HG03439 (cell line): Measurements from ENCODE around the gene SIK3.

Experiments used
- ATAC-seq: cut with Tn5 transposase; IDR thresholded peaks from one replicate; pipeline ENCODE4 v1.9.1; 2021; ENCODE audit warnings: mild to moderate bottlenecking, moderate library complexity; ENCODE audit not compliant: unreplicated experiment

Gene SIK3

DNA sequence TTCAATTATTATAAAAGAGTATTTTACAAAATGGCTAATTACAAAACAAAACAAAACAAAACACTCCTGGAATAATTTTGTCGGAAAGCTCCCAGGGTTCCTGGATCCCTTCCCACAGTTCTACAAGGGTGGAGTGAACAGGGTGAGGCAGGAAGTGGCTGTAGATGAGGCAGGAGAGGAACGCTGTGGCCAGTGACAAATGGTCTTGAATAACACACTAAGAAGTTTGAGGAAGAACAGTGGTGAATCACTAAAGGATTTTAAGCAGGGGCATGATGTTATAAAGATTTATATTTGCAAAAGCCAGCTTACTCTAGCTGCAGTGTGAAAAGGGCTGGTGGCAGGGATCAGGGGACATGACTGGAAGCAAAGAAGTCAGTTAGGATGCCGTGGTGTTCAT, 227.0 kb downstream of the SIK3 start:
- ATAC-seq: no peak

DNA sequence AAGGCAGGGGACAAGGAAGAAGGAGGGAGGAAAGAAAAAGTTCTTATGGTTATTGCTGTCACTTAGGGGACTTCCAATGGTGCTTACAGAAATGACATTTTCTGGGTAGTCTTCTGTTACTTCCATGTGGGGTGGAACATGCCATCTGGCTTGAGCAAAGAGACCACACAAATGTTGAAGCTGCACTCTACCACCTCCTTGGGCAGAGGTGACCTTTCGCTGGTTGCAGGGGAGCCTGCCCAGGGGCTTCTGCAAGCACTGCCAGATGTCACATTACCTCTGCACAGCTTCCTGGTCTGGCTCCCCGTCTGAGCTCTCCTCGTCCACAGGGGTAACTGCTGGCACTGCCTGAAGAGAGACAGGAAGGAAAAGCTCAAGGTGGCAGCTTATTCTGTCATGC, 228.2 kb downstream of the SIK3 start:
- ATAC-seq: no peak

DNA sequence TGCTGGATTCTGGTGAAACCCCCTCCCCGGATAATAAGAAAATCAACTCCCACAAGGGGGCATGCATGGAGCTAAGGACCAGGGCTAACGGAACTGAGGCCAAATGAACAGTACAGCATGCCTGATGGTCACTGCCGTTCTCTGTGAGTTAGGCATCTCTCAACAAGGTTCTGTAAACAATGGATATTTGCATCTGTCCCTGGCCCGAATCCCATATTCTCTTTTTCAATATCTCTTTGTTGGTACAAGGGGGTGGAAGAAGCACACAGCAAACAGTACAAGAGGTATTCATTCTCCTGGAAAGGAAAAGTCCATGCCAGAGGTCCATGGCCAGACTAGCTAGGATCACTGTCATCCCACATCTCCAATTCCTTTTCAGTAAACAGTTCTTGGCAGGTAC, 228.6 kb downstream of the SIK3 start:
- no peak for ATAC-seq

DNA sequence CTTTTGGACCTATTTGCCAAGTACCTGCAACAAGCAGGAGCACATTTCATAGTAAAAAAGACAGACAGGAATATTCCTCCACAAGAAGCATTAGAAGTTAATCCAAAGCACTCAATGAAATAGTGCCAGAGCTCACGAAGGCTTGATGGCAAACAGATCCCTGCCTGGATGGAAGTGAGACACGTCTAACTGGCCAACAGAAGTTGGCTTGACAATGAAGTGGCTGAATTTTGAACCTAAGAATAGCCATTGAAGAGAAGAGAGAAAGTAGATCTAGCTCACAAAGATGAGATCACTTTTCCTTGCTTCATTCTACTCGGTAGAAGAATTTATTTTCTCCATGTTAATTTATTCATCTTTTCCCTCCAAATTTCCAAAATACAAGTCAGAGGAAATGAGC, 230.2 kb downstream of the SIK3 start:
- no peak for ATAC-seq

DNA sequence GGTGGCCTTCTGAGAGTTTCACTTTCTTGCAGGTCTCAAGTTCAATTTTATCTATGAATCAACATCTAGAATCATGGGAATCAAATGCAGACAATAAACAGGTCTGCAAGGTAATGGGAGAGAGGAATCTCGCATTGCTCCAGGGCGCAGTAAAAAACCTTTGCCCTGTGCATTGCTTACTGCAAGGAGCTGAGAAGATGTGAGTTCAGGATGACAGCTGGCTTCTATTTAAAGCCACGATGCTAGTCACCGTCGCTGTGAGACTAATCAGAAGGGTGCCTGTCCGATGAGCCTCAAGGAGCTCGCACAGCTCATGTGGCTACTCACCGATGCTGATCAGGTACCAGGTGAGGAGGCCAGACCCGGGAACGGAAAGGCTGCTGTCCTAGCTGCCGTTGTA, 230.6 kb downstream of the SIK3 start:
- ATAC-seq: no peak

DNA sequence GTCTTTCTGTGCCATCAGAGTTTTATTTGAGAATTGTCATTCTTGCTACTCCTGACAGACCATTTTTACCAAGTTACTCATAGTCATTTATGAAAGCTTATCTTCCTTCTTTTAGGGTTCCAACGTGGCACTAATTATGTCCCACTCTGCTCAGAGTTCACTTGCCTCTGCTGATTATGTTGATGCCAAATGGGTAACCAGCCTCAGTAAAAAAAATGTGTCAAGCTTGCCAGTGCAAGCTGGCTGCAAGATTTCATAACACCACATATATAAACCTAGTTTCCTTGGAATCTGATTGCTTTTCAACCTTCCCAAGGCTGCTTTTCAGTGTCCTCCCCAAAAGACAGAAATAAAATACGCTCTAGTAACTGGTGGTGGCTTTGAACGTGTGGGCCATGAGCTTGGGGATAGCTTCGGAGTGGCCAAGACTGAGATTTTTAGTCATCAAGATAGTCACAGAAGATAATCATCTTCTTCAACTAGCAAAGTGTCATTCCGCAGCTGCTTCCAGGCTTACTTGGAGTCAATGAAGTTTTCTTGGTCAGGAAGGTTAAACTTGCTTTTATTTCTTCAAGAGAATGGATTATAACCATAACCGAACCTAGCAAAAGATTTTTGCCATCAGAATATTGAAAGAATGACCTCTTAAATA, 231.3 kb downstream of the SIK3 start:
- no peak for ATAC-seq

DNA sequence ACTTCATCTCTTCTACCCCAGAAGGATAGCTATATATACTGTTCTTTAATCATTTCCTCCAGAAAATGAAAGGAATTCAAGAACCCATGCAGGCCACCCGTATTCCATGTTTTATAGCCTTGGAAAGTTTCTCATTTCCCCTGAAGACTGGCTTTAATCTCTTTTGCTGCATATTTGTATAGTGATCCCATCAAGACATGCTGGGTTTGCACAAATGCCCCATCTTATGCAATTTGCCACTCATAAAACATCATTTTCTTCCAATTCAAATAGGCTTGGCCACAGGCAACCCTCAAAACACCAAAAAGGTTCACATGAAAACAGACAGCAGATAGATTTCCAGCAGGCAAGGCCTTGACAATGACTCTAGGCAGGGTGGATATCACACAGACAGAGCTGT, 232.5 kb downstream of the SIK3 start:
- ATAC-seq: no peak

DNA sequence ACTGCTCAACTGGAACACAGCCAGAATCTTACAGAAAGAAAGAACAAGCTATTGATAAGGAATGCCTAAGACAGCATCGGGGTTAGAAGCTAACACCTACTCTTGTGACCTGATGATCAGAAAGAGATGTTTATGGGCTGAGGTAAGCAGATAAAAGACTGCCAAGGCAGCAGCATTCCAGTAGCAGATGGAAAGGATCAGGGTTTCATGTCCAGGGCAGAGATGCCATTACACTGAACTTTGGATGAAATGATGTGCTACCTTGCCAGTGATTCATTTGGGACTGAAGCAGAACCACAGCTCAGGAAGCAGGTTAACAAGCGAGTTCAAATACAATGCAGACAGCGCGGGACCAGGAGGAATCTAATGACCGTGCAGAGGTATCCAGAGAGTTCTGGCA, 233.7 kb downstream of the SIK3 start:
- no peak for ATAC-seq

DNA sequence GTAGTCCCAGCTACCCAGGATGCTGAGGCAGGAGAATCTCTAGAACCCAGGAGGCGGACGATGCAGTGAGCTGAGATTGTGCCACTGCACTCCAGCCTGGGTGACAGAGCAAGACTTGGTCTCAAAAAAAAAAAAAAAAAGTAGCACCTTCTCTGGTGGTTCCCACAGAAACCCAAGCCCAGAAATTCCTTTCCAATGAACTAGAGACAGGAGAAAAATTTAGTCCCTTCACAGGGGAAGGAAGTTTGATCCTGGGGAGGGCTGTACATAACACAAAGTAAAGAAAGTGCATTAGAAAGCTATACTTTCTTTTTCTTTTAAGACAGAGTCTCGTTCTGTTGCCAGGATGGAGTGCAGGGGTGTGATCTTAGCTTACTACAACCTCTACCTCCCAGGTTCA, 235.3 kb downstream of the SIK3 start:
- no peak for ATAC-seq

DNA sequence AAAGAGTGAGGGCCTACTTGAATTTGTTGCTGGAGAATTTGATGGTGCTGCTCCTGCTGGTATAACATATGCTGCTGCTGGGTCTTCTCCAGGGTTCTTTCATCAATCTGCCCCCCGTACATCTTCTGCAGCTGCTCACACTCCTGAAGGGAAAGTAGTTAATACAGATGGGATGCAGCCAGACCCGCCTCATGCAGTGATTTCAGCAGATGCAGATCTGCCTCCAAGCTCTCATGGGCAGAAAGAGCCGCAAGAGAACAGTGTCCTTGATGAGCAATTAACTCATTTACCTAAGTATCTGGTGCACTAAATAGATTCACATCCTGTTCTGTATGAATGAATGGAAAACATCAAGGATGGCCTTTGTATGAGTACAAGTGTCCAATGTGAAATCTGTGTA, 236.0 kb downstream of the SIK3 start:
- no peak for ATAC-seq

DNA sequence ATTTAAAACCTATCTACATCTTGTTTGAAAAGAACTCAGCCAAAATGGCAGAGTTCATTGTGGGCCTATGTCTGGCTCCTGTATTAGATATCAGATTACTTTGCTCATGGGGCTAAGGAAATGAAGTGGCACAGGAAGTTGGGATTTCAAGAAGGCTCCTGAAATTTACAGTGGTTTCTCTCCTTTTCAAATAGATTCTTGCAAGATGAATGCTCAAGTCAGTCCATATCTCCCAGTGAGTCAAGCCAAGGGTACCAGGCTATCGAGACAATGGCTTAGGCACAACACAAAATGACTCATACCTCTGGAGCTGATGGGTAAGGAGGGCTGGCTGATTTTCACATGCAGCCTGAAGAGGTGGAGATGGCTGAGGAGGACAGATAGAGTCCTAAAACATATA, 236.7 kb downstream of the SIK3 start:
- ATAC-seq: no peak

DNA sequence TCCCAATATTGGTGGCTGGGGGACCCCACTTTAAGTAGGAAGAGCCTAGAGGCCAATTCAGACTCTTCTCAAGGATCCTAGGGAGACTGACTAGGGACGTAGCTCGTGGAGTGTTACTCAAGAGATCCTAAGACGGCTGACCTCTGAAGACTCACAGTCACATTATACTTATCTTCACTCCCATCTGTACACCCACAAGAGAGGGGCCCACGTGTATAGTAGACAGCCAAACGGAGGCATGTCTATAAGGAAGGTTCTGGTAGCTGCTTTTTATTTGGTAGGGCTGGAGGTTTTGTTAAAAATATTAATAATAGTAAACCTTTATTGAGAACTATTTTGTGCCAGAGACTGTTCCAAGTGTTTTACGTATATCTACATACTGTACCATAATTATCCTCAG, 237.9 kb downstream of the SIK3 start:
- ATAC-seq: no peak

DNA sequence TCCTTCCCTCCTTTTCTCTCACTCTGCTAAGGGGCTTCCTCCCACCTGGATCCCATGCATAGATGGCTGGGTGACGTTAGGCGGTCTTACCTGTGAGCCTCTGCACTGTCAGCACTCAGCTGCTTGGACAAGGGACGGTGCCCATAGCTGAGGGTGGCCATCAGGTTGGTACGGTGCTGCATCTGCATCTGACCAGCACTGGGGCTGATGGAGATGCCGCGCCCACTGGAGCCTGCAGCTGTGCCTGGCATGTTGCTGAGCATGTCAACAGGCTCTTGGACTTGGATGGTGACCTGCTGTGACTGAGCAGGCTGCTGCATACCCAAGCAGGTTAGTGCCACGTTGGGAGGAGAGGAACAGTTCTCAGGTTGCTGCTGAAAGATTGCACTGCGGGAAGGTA, 239.1 kb downstream of the SIK3 start:
- no peak for ATAC-seq

DNA sequence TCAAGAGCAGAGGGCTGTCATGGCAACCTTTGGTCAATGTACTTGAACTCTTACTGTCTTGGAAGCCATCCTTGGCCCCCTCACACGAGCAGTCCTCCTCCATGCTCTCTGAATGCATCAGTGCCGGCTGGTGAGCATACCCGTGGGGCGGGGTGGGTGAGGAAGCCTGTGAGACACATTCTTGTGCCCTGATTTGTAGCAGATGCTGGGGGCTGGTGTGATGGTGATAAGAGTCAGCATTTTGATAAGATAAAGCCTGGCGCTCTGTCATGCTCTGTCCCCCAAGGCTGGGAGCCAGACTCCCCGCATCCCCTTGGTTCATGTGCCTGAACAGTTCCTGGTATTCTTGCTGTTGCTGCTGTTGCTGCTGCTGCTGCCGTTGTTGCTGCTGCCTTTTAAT, 240.3 kb downstream of the SIK3 start:
- ATAC-seq: no peak

DNA sequence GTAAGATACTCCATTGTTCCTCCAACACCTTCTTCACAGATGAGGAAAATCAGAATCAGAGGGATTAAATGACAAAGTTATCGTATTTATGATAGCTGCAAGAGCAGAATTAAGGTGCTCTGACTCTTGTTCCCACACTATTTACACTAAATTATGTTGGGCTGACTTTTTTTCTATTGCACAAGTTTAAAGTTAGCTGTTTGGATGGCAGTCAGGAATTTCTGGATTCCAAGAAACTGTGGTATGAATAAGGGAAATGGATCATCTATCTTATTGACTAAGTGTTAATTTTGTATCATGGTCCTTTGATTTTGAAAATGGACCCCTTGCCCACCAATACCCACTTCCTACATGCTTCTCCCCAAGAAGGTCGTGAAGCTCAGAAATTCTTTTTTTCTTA, 240.9 kb downstream of the SIK3 start:
- no peak for ATAC-seq

DNA sequence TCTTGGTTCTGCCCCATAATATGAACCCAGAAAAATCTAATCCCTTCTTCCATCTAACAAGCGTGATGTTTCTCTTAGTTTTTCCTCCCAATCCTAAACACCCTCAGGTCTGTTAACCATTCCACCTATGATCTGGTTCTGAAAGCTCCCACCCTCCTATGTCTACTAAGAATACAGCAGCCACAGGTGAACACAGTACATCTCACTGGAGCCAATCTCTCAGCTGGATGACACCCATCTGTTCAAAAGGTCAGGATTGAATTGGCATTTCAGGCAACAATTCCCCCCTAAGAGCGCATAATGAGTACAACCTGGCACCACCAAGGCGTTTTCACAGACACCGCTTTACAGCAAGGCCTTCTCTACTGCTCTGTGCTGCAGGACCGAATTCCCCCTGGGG, 241.8 kb downstream of the SIK3 start:
- ATAC-seq: no peak

DNA sequence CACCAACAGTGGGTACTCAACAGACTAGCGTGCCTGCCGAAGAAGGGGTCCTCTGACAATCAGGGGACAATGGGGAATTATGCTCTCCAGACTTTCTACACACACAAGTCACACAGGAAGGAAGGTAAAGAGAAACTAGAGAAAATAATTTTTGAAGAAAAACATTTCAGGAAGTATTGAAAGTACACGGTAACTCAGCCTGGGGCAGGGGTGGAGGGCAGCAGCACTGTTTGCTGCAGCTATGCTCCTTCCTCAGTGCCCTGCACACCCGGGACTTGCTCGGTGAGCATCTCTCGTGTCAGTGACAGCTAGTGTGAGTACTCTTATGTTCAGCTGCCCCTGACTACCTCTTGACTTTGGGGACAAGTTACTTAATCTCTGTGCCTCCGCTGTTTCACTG, 242.8 kb downstream of the SIK3 start:
- ATAC-seq: no peak

DNA sequence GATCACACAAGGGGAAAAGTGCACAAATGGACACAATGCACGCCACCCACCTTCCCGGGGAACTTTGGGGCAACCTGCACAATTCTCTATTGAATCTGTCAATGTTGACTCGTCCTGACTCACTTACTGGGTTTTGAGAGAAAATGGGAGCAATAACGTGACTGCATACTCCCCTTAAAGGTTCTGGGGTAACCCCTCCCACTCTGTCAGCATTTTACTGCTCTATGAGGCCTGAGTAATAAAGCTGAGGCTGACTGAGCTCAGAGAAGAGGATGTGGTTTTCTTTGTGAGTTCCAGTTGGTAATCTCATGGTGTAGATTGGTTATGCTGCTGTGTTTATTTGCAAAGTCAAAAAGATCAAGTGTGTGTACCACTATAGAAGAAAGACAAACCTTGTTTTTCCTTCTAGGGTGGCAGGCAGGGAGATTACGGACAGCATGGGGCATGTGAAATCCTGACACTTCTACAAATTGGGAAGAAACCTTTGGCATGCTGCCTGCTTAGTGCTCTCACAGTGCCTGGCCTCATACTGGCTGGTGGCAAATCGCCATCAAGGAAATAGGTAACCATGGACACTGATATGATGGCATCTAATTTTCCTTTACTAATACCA, 244.7 kb downstream of the SIK3 start:
- peak; percentile 93 for ATAC-seq

DNA sequence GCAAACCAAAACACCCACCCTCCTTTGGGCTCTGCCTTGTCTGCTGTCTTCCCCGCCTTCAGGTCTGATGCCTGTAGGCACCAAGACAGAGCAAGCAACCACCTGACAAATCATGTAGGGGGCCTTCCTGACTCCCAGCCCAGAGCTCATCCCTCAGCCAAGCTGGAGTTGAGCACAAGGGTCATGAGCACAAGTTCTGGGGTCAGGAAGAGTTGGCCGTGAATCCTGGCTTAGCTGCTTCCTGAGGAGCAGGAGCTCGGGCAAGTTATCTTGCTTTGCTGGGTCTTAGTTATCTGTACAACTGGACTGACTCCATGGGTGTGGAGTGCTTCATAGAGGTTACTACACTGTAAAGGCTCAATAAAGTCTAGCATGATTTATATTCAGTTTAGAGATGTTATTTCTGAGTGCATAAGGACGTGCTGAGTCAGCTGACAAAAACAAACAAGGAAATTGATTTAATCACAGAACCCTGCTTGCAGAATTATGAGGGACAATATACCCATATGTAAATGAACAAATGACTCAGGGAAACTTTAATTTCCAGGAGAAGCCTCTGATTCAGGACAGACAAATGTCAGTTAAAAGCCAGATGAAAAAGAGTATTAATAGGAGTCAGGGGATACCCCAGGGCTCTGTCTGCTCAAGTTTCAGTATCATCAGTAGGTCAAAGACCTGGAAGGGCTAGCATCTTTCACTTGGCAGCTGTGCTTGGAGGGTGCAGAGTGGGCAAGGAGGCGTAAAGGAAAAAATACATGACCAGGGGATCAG, 245.8 kb downstream of the SIK3 start:
- ATAC-seq: no peak

DNA sequence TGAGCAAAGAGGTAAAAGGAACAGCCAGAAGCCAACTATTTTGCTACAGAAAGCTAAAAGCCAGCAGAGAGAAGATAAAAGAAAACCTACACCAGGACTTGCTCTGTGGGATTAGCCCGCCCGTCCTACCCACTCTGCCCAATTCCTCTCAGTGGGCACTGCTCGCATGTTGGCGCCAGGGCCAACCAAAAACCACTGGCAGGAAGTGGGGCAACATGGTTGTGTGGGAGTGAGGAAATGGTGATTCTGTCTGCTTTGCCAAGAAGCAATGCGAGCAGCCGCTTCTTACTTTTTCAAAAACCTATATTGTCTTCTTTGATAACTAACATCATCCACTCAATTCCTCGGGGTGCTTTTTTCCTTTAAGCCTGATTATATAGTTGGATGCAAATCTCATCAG, 246.6 kb downstream of the SIK3 start:
- no peak for ATAC-seq

DNA sequence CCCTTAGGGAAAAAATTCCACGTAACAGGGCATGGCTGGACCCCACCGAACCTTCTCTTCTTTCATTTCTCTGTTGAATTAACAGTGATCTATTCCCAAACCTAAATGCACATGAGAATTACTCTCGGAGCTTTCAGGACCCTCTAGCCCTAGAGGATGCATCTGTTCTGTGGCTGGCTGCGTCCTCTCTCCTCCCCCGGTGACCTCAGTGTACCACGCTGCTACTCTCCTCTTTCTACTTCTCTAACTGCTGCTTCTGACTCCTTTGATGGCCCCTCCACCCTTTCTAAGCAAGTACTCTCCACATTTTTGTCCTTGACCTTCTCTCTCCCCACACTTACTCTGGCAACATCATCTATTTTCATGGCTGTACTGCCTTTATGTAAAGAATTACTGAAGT, 248.7 kb downstream of the SIK3 start:
- no peak for ATAC-seq

DNA sequence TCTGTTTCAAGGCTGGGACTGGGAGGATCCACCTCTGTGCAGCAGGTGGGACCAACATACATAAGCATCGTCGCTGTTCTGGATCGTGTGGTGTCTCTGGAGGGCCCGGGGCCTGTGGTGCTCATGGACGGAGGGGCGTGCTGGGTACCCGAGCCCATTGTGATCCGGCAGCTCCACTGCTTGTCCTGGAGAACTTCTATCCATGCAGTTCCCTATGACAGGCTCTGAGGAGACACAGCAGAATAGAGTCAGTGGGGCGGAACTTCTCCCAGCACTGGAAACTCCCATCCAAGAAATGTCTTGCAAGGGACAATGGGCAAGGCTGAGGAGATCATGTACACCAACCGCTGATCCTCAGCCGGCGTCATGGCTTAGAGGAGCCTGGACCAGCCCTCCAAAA, 249.2 kb downstream of the SIK3 start:
- no peak for ATAC-seq
